Right lobe of liver (tissue), 4 donors: ENCODE data around the gene DTNA.

Experiments used
- CTCF ChIP-seq, 4 donors: fragments of 200-600 bp in 3 of 4; fragments of 450-650 bp in 1 of 4; IDR thresholded peaks; one replicate each; pipeline versions ENCODE4 v1.5.1 to v1.8.0; 2016 to 2022; ENCODE audit warnings: antibody characterized with exemption in 4 of 4, mild to moderate bottlenecking in 2 of 4
- POLR2A ChIP-seq: fragments of 450-650 bp; IDR thresholded peaks from one replicate; pipeline ENCODE4 v1.6.1; 2017; ENCODE audit warnings: antibody characterized with exemption, mild to moderate bottlenecking
- donor health status: DM: no; HTN: no; CAD: no.
- donor health status: DM: no; HTN: no; CAD: no.
- donor health status: DM: no; HTN: yes; CAD: no.

- TF ChIP-seq CTCF (IDR thresholded peaks at IDR 0.05) (no peak), POLR2A (no peak)
These were observed 69.0 kb downstream of the DTNA start for GRCh38 chr18:34779112-34779511.
